ENCODE data around the gene MPI. TPM values are rescaled to one million over a fixed set of nuclear protein-coding genes. Genes with fewer than 3 reads are reported as not detected.
"Not testable (repeated sequence)": the region's sequence is repeated elsewhere in the genome, so short reads cannot be mapped to it uniquely, and the experiment has no call there.

The MPI gene
- total and polyA plus RNA-seq, 2 experiments from 2014 or later = 18.0 to 74.2 TPM

DNA sequence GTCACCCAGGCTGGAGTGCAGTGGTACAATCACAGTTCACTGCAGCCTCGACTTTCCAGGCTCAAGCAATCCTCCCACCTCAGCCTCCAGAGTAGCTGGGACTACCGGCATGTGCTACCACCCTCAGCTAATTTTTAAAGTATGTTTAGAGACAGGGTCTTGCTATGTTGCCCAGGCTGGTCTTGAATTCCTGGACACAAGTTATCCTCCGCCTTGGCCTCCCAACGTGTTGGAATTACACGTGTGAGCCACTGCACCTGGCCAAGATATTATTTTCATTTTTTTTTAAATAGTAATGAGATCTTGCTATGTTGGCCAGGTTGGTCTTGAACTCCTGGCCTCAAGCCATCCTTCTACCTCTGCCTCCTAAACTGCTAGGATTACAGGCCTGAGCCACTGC is 4.4 kb upstream of the MPI start (continued):
- TF ChIP-seq, protein P1, sequence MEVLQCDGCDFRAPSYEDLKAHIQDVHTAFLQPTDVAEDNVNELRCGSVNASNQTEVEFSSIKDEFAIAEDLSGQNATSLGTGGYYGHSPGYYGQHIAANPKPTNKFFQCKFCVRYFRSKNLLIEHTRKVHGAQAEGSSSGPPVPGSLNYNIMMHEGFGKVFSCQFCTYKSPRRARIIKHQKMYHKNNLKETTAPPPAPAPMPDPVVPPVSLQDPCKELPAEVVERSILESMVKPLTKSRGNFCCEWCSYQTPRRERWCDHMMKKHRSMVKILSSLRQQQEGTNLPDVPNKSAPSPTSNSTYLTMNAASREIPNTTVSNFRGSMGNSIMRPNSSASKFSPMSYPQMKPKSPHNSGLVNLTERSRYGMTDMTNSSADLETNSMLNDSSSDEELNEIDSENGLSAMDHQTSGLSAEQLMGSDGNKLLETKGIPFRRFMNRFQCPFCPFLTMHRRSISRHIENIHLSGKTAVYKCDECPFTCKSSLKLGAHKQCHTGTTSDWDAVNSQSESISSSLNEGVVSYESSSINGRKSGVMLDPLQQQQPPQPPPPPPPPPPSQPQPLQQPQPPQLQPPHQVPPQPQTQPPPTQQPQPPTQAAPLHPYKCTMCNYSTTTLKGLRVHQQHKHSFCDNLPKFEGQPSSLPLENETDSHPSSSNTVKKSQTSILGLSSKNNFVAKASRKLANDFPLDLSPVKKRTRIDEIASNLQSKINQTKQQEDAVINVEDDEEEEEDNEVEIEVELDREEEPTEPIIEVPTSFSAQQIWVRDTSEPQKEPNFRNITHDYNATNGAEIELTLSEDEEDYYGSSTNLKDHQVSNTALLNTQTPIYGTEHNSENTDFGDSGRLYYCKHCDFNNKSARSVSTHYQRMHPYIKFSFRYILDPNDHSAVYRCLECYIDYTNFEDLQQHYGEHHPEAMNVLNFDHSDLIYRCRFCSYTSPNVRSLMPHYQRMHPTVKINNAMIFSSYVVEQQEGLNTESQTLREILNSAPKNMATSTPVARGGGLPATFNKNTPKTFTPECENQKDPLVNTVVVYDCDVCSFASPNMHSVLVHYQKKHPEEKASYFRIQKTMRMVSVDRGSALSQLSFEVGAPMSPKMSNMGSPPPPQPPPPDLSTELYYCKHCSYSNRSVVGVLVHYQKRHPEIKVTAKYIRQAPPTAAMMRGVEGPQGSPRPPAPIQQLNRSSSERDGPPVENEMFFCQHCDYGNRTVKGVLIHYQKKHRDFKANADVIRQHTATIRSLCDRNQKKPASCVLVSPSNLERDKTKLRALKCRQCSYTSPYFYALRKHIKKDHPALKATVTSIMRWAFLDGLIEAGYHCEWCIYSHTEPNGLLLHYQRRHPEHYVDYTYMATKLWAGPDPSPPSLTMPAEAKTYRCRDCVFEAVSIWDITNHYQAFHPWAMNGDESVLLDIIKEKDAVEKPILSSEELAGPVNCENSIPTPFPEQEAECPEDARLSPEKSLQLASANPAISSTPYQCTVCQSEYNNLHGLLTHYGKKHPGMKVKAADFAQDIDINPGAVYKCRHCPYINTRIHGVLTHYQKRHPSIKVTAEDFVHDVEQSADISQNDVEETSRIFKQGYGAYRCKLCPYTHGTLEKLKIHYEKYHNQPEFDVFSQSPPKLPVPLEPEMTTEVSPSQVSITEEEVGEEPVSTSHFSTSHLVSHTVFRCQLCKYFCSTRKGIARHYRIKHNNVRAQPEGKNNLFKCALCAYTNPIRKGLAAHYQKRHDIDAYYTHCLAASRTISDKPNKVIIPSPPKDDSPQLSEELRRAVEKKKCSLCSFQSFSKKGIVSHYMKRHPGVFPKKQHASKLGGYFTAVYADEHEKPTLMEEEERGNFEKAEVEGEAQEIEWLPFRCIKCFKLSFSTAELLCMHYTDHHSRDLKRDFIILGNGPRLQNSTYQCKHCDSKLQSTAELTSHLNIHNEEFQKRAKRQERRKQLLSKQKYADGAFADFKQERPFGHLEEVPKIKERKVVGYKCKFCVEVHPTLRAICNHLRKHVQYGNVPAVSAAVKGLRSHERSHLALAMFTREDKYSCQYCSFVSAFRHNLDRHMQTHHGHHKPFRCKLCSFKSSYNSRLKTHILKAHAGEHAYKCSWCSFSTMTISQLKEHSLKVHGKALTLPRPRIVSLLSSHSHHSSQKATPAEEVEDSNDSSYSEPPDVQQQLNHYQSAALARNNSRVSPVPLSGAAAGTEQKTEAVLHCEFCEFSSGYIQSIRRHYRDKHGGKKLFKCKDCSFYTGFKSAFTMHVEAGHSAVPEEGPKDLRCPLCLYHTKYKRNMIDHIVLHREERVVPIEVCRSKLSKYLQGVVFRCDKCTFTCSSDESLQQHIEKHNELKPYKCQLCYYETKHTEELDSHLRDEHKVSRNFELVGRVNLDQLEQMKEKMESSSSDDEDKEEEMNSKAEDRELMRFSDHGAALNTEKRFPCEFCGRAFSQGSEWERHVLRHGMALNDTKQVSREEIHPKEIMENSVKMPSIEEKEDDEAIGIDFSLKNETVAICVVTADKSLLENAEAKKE (CRISPR knock-in tag; IDR thresholded peaks at IDR 0.05) = no peak
- TF ChIP-seq POLR2AphosphoS5 (IDR thresholded peaks at IDR 0.05; ENCODE audit: low read depth) (no peak), ETS1 (IDR thresholded peaks at IDR 0.05) (no peak), STAT1 (IDR thresholded peaks at IDR 0.05; ENCODE audit: unreplicated experiment) (no peak), CTCF (conservative IDR thresholded peaks at IDR 0.05; ENCODE audit: low read depth in 2 of 2) (no peak)

GRCh38 chr15:74887537-74888193 is 2.2 kb upstream of the MPI start:
- H3K27me3 ChIP-seq (ENCODE audit: insufficient read depth); ATAC-seq; H3K4me3 ChIP-seq; H3K4me2 ChIP-seq; H3K79me2 ChIP-seq (replicated peaks; ENCODE audit: insufficient read depth); H3K27ac Mint-ChIP-seq; H2AFZ ChIP-seq; H3K36me3 ChIP-seq (ENCODE audit: insufficient read depth); H3K4me3 Mint-ChIP-seq; H3K27ac ChIP-seq (ENCODE audit: low read depth); H3K4me1 Mint-ChIP-seq; DNase-seq (ENCODE audit: low spot score); H3K27me3 Mint-ChIP-seq (ENCODE audit: insufficient read depth, low read depth, poor library complexity); H3K9me3 Mint-ChIP-seq; H3K9me2 ChIP-seq (ENCODE audit: insufficient read depth); H4K20me1 ChIP-seq (replicated peaks; ENCODE audit: insufficient read depth); H3K4me1 ChIP-seq (ENCODE audit: insufficient read depth); H3F3A ChIP-seq (replicated peaks; ENCODE audit: low read depth): not testable (repeated sequence)
- H3K36me3 Mint-ChIP-seq (ENCODE audit: low read depth) = peaks cover 11% of the 10 kb centered on the region

All from GM23338 (cell line).